K562 (cell line): ENCODE results near the gene USF2. TPM values are rescaled to one million over a fixed set of nuclear protein-coding genes. Genes with fewer than 3 reads are reported as not detected.
A peak's percentile ranks its signal among the peaks of the same experiment; 100 is the strongest.

Experiments used
- CGGBP1 ChIP-seq: fragments of 250-450 bp; sonication (Bioruptor Pico); IDR thresholded peaks from 2 replicates; pipeline ENCODE4 v1.9.0; 2021; ENCODE audit warnings: mild to moderate bottlenecking
- CREB3 ChIP-seq: fragments of 450-650 bp; conservative IDR thresholded peaks from 2 replicates; pipeline ENCODE4 v1.6.1; 2016; ENCODE audit warnings: missing genetic modification characterization, low read depth, mild to moderate bottlenecking, missing compliant biosample characterization, moderate library complexity
- IRF2 ChIP-seq: sonication (generic); formaldehyde crosslinking; IDR thresholded peaks from 2 replicates; pipeline ENCODE4 v1.8.1; 2022; ENCODE audit warnings: mild to moderate bottlenecking, missing genetic modification reagents
- MEIS2 ChIP-seq: fragments of 450-650 bp; IDR thresholded peaks from 2 replicates; pipeline ENCODE4 v1.6.1; 2014; ENCODE audit warnings: mild to moderate bottlenecking; ENCODE audit not compliant: partially characterized antibody
- NFE2 ChIP-seq: IDR thresholded peaks from 2 replicates; pipeline ENCODE4 v1.6.1; 2014; ENCODE audit warnings: antibody characterized with exemption, low read depth
- PCBP1 ChIP-seq: fragments of 200-400 bp; formaldehyde crosslinking; IDR thresholded peaks from 2 replicates; pipeline ENCODE4 v1.6.1; 2018; ENCODE audit warnings: mild to moderate bottlenecking, low read depth, low read length; ENCODE audit not compliant: poor library complexity, severe bottlenecking
- PHF20 ChIP-seq: fragments of 450-650 bp; IDR thresholded peaks from 2 replicates; pipeline ENCODE4 v1.6.1; 2018; ENCODE audit not compliant: partially characterized antibody
- RNF2 ChIP-seq: sonication (generic); IDR thresholded peaks from 2 replicates; pipeline ENCODE4 v1.6.1; 2016
- TAF1 ChIP-seq: IDR thresholded peaks from 2 replicates; pipeline ENCODE4 v1.6.1; 2011; ENCODE audit warnings: mild to moderate bottlenecking, low read length, moderate library complexity; ENCODE audit not compliant: insufficient read depth, control insufficient read depth, severe bottlenecking; ENCODE audit errors: extremely low read depth
- TAF9B ChIP-seq: fragments of 450-650 bp; IDR thresholded peaks from 2 replicates; pipeline ENCODE4 v1.6.1; 2018; ENCODE audit warnings: mild to moderate bottlenecking; ENCODE audit not compliant: partially characterized antibody
- TCF7 ChIP-seq: sonication (generic); IDR thresholded peaks from 2 replicates; pipeline ENCODE4 v1.6.1; 2016; ENCODE audit warnings: antibody characterized with exemption, borderline replicate concordance
- TRIM24 ChIP-seq, 2 experiments: fragments of 450-650 bp; IDR thresholded peaks; 2 replicates each; pipeline ENCODE4 v1.6.1; 2016
- USF2 ChIP-seq: sonication (generic); formaldehyde crosslinking; IDR thresholded peaks from 2 replicates; pipeline ENCODE4 v1.5.0; 2020; ENCODE audit warnings: missing genetic modification reagents
- XRCC5 ChIP-seq: fragments of 200-400 bp; formaldehyde crosslinking; IDR thresholded peaks from 2 replicates; pipeline ENCODE4 v1.6.1; 2017; ENCODE audit warnings: low read depth, mild to moderate bottlenecking, low read length
- ZBTB26 ChIP-seq: fragments of 450-650 bp; formaldehyde crosslinking; IDR thresholded peaks from 2 replicates; pipeline ENCODE4 v1.4.0; 2022; ENCODE audit warnings: missing genetic modification characterization
- ZNF134 ChIP-seq: fragments of 250-450 bp; sonication (Bioruptor Pico); conservative IDR thresholded peaks from 2 replicates; pipeline ENCODE4 v1.4.0; 2020
- ZNF407 ChIP-seq: fragments of 450-650 bp; IDR thresholded peaks from 2 replicates; pipeline ENCODE4 v1.6.1; 2016; ENCODE audit warnings: low read depth
- polyA plus RNA-seq, 8 experiments: library from polyadenylated mRNA; depleted of rRNA in 4 of 8; stranded (reverse) in 5 of 8; unstranded in 3 of 8; fragments of >200 nt; fragmentation: Nextera tagmentation in 2 of 8; fragmentation: Illumina TruSeq in 1 of 8; extraction: Ambion mirVana in 2 of 8; extraction: Trizol in 1 of 8; gene quantifications; 2 replicates each; pipeline versions ENCODE4 v1.2.1 to v1.2.3, GENCODE V29; 2011 to 2014; ENCODE audit warnings: inconsistent platforms in 1 of 8, missing spikeins in 1 of 8
- total RNA-seq, 7 experiments: library from RNA; depleted of rRNA in 6 of 7; stranded (reverse); fragments of >200 nt in 6 of 7; fragmentation: Illumina TruSeq in 2 of 7; extraction: Trizol in 2 of 7; gene quantifications; 2 replicates each; pipeline versions ENCODE4 v1.2.1 to v1.2.3, GENCODE V29; 2011 to 2021; ENCODE audit warnings: low replicate concordance in 1 of 7

USF2 gene
- total and polyA plus RNA-seq, 9 of the 15 experiments (the other 6 are each of a cell fraction or from before 2014, with no cell fraction given), result 0.27 to 93.7 (median 58.4) TPM

GRCh38 chr19:35246466-35247092 lies 22.2 kb upstream of the USF2 start (continued):
- TF ChIP-seq MEIS2 (no peak), ZNF134 (CRISPR knock-in tag) (no peak), IRF2 (CRISPR knock-in tag) (no peak), XRCC5 (no peak), TAF9B (no peak), CGGBP1 (CRISPR knock-in tag) (no peak), USF2 (CRISPR knock-in tag) (no peak), RNF2 (no peak), PHF20 (no peak), ZNF407 (no peak), NFE2 (peak; percentile 27; the same call in 1 of the 2 replicates), ZBTB26 (CRISPR knock-in tag) (no peak), CREB3 (no peak), TAF1 (no peak), PCBP1 (no peak), TCF7 (no peak), TRIM24 (IDR thresholded peaks at IDR 0.05) (peak in 1 of 2 experiments; percentile 38; a peak in 1 of 4 replicates)
